SU-DHL-6 (cell line): ENCODE measurements around the gene SLC19A1.

Experiments
- EZH2phosphoT487 ChIP-seq: fragments of 200-600 bp; sonication (generic), shearing (Covaris generic); conservative IDR thresholded peaks from 2 replicates; pipeline ENCODE4 v1.6.1; 2018; ENCODE audit warnings: mild to moderate bottlenecking, antibody characterized with exemption, low read length, moderate library complexity, mixed read lengths
- TF ChIP-seq, protein P1 (sequence below): fragments of 200-600 bp; sonication (generic); IDR thresholded peaks from one replicate; pipeline ENCODE4 v1.5.1; 2017; ENCODE audit warnings: antibody characterized with exemption, mild to moderate bottlenecking, low read length, moderate library complexity; ENCODE audit not compliant: insufficient read depth, poor library complexity, severe bottlenecking

DNA sequence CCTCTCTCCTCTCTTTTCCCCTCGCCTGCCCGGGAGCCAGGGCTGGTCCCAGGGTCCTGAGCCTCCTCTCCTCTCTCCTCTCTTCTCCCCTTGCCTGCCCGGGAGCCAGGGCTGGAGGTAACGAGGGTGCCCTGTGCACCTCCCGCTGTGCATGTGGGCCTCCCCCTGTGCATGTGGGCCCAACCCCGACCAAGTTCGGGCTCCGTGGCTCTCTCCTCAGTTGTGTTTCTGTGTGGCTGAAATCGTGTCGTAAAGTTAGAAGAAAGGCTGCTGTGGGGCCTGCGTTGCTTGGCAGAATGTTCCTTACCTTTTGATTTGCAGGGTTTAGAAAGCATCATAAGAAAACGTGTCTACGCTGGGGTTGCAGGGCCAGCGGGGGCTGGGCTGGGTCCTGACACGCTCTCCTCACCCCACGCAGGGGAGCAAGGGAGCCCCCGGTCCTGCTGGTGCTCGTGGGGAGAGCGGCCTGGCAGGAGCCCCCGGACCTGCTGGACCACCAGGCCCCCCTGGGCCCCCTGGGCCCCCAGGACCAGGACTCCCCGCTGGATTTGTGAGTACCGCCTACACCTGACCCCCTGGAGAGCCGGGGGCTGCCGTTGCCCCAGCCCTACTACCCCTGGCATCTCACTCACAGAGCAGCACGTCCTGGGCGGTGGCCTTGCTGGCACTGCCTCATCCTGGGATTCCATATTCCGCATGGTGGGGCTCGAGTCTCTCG is 55.6 kb downstream of the SLC19A1 start:
- TF ChIP-seq, protein P1, sequence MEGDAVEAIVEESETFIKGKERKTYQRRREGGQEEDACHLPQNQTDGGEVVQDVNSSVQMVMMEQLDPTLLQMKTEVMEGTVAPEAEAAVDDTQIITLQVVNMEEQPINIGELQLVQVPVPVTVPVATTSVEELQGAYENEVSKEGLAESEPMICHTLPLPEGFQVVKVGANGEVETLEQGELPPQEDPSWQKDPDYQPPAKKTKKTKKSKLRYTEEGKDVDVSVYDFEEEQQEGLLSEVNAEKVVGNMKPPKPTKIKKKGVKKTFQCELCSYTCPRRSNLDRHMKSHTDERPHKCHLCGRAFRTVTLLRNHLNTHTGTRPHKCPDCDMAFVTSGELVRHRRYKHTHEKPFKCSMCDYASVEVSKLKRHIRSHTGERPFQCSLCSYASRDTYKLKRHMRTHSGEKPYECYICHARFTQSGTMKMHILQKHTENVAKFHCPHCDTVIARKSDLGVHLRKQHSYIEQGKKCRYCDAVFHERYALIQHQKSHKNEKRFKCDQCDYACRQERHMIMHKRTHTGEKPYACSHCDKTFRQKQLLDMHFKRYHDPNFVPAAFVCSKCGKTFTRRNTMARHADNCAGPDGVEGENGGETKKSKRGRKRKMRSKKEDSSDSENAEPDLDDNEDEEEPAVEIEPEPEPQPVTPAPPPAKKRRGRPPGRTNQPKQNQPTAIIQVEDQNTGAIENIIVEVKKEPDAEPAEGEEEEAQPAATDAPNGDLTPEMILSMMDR = no peak
- TF ChIP-seq EZH2phosphoT487 = no peak
